Measurements from ENCODE around the gene NBPF19.
"Not testable (repeated sequence)": the region's sequence is repeated elsewhere in the genome, so short reads cannot be mapped to it uniquely, and the experiment has no call there.

- TF ChIP-seq POLR2A (IDR thresholded peaks at IDR 0.05; ENCODE audit: low read depth, low read length); SPI1 (IDR thresholded peaks at IDR 0.05; ENCODE audit: low read depth, low read length); PAX5 (IDR thresholded peaks at IDR 0.05; ENCODE audit: insufficient read depth, low read length, severe bottlenecking); POLR2AphosphoS5 (IDR thresholded peaks at IDR 0.05; ENCODE audit: low read depth, low read length); TAF1 (IDR thresholded peaks at IDR 0.05; ENCODE audit: low read depth, low read length): not testable (repeated sequence)
Measured at GRCh38 chr1:149428317-149428716, 46.5 kb upstream of the NBPF19 start.
